Adipocyte (in vitro differentiated cells): ENCODE data around the gene EBI3.
"Not testable (repeated sequence)": the region's sequence is repeated elsewhere in the genome, so short reads cannot be mapped to it uniquely, and the experiment has no call there.

Experiments used
- DNase-seq: peaks from one replicate; pipeline ENCODE4 v3.0.0-alpha.2; 2015; ENCODE audit warnings: low read depth
- H3K27me3 ChIP-seq: replicated peaks from 2 replicates; pipeline ENCODE4 v1.7.0; 2013; ENCODE audit warnings: mild to moderate bottlenecking, low read length, moderate library complexity; ENCODE audit not compliant: control insufficient read depth, insufficient read depth
- H3K36me3 ChIP-seq: 2 replicates; pipeline ENCODE4 v1.7.0; 2013; ENCODE audit warnings: low read length, mild to moderate bottlenecking, moderate library complexity; ENCODE audit not compliant: control insufficient read depth, insufficient read depth, severe bottlenecking
- H3K4me1 ChIP-seq: 2 replicates; pipeline ENCODE4 v1.7.0; 2013; ENCODE audit warnings: mild to moderate bottlenecking, low read length, moderate library complexity; ENCODE audit not compliant: control insufficient read depth, insufficient read depth
- H3K4me3 ChIP-seq: 2 replicates; pipeline ENCODE4 v1.7.0; 2013; ENCODE audit warnings: mild to moderate bottlenecking, low read length, moderate library complexity
- H3K9ac ChIP-seq: 2 replicates; pipeline ENCODE4 v1.7.0; 2013; ENCODE audit warnings: mild to moderate bottlenecking, low read length, moderate library complexity
- H3K9me3 ChIP-seq: 2 replicates; pipeline ENCODE4 v1.7.0; 2013; ENCODE audit warnings: mild to moderate bottlenecking, low read length, moderate library complexity; ENCODE audit not compliant: control insufficient read depth

EBI3 gene

GRCh38 chr19:4267901-4268815, 38.8 kb downstream of the EBI3 start:
- peaks cover 5% of the 10 kb centered on the region for H3K4me1 ChIP-seq
- no peak overlapping the region for H3K9ac ChIP-seq
- no peaks in the 10 kb centered on the region for H3K27me3 ChIP-seq
- no peak for DNase-seq
- H3K4me3 ChIP-seq, result no peak overlapping the region
- no peaks in the 10 kb centered on the region for H3K9me3 ChIP-seq
- H3K36me3 ChIP-seq, result peaks cover 26% of the 10 kb centered on the region

GRCh38 chr19:4268816-4269430, 39.6 kb downstream of the EBI3 start:
- H3K4me1 ChIP-seq, result peaks cover 5% of the 10 kb centered on the region
- no peaks in the 10 kb centered on the region for H3K27me3 ChIP-seq
- H3K4me3 ChIP-seq, result no peak overlapping the region
- peaks cover 26% of the 10 kb centered on the region for H3K36me3 ChIP-seq
- no peaks in the 10 kb centered on the region for H3K9me3 ChIP-seq
- H3K9ac ChIP-seq, result no peak overlapping the region
- no peak for DNase-seq

- Histone ChIP-seq H3K4me3 (no peak overlapping the region), H3K36me3 (peaks cover 12% of the 10 kb centered on the region), H3K9ac (no peak overlapping the region), H3K9me3 (no peaks in the 10 kb centered on the region), H3K27me3 (peaks cover 7% of the 10 kb centered on the region), H3K4me1 (peaks cover 5% of the 10 kb centered on the region)
- DNase-seq, result no peak
Measured at GRCh38 chr19:4272894-4273293, 43.6 kb downstream of the EBI3 start.

GRCh38 chr19:4274321-4274686, 45.0 kb downstream of the EBI3 start:
- H3K4me3 ChIP-seq, H3K4me1 ChIP-seq, H3K9ac ChIP-seq, DNase-seq, H3K9me3 ChIP-seq, H3K36me3 ChIP-seq: not testable (repeated sequence)
- peaks cover 11% of the 10 kb centered on the region for H3K27me3 ChIP-seq

- H3K27me3 ChIP-seq, result peaks cover 26% of the 10 kb centered on the region
- no peak overlapping the region for H3K4me3 ChIP-seq
- no peak for DNase-seq
- H3K4me1 ChIP-seq, result no peaks in the 10 kb centered on the region
- no peaks in the 10 kb centered on the region for H3K36me3 ChIP-seq
- no peak overlapping the region for H3K9ac ChIP-seq
- no peaks in the 10 kb centered on the region for H3K9me3 ChIP-seq
Measured at GRCh38 chr19:4277191-4277696, 47.9 kb downstream of the EBI3 start.

GRCh38 chr19:4278010-4278409, 48.7 kb downstream of the EBI3 start:
- DNase-seq, result no peak
- no peaks in the 10 kb centered on the region for H3K4me1 ChIP-seq
- H3K9me3 ChIP-seq, result no peaks in the 10 kb centered on the region
- no peaks in the 10 kb centered on the region for H3K36me3 ChIP-seq
- H3K4me3 ChIP-seq, result no peak overlapping the region
- no peak overlapping the region for H3K9ac ChIP-seq
- H3K27me3 ChIP-seq, result peaks cover 30% of the 10 kb centered on the region

- no peaks in the 10 kb centered on the region for H3K9me3 ChIP-seq
- peak; percentile 22 for DNase-seq
- peaks cover 34% of the 10 kb centered on the region for H3K27me3 ChIP-seq
- H3K4me3 ChIP-seq, result no peak within 1 kb of the TSS
- H3K4me1 ChIP-seq, result no peaks in the 10 kb centered on the region
- H3K9ac ChIP-seq, result no peak within 1 kb of the TSS
- no peaks in the 10 kb centered on the region for H3K36me3 ChIP-seq
Measured at GRCh38 chr19:4278419-4279266, 49.3 kb downstream of the EBI3 start, which contains the start of gene SHD. TSS of gene SHD (plus strand) at chr19:4279266. CDS start at chr19:4280064, 798 bp downstream.

- DNase-seq, result no peak
- no peak overlapping the region for H3K4me3 ChIP-seq
- H3K27me3 ChIP-seq, result peaks cover 34% of the 10 kb centered on the region
- H3K9ac ChIP-seq, result no peak overlapping the region
- no peaks in the 10 kb centered on the region for H3K36me3 ChIP-seq
- H3K4me1 ChIP-seq, result no peaks in the 10 kb centered on the region
- no peaks in the 10 kb centered on the region for H3K9me3 ChIP-seq
Measured at GRCh38 chr19:4279267-4279529, 49.9 kb downstream of the EBI3 start.

- peak; percentile 12 for DNase-seq
- Histone ChIP-seq H3K27me3 (peaks cover 39% of the 10 kb centered on the region), H3K9ac (no peak overlapping the region), H3K4me3 (no peak overlapping the region), H3K9me3 (no peaks in the 10 kb centered on the region), H3K4me1 (no peaks in the 10 kb centered on the region), H3K36me3 (no peaks in the 10 kb centered on the region)
Measured at GRCh38 chr19:4279530-4280422, 50.5 kb downstream of the EBI3 start.

GRCh38 chr19:4284176-4284958, 55.0 kb downstream of the EBI3 start:
- Histone ChIP-seq H3K27me3 (peaks cover 48% of the 10 kb centered on the region), H3K36me3 (no peaks in the 10 kb centered on the region), H3K9me3 (no peaks in the 10 kb centered on the region), H3K4me3 (no peak overlapping the region), H3K4me1 (no peaks in the 10 kb centered on the region), H3K9ac (no peak overlapping the region)
- DNase-seq, result no peak
